Occipital lobe (tissue), 2 donors: ENCODE measurements around the gene AARS2. TPM values are rescaled to one million over a fixed set of nuclear protein-coding genes. Genes with fewer than 3 reads are reported as not detected.
"Not testable (repeated sequence)": the region's sequence is repeated elsewhere in the genome, so short reads cannot be mapped to it uniquely, and the experiment has no call there.

Source experiments
- DNase-seq: peaks from one replicate; lab custom pipeline; 2025; lab: John Stamatoyannopoulos, UW
- total RNA-seq: library from RNA; depleted of rRNA; stranded (reverse); fragments of >200 nt; gene quantifications from one replicate; pipeline ENCODE4 v1.2.3, GENCODE V29; 2014

The AARS2 gene
- 14.5 TPM for total RNA-seq

- peak; percentile 70 for DNase-seq
Measured at GRCh38 chr6:44312901-44313788, at the start of gene AARS2. Gene AARS2, minus strand, starts transcription at chr6:44313347. Its CDS starts 24 bp downstream, at chr6:44313323.

GRCh38 chr6:44361947-44362346 is 48.8 kb upstream of the AARS2 start:
- DNase-seq = no peak

- no peak for DNase-seq
Measured at GRCh38 chr6:44359973-44360372, 46.8 kb upstream of the AARS2 start.

- DNase-seq = no peak
Measured at GRCh38 chr6:44356487-44356886, 43.3 kb upstream of the AARS2 start.

- no peak for DNase-seq
Measured at GRCh38 chr6:44355640-44356039, 42.5 kb upstream of the AARS2 start.

GRCh38 chr6:44353336-44353735 is 40.2 kb upstream of the AARS2 start:
- no peak for DNase-seq

GRCh38 chr6:44352259-44352658 is 39.1 kb upstream of the AARS2 start:
- DNase-seq = no peak

GRCh38 chr6:44350650-44350994 is 37.5 kb upstream of the AARS2 start:
- not testable (repeated sequence) for DNase-seq

- DNase-seq = no peak
Measured at GRCh38 chr6:44349904-44350649, 36.9 kb upstream of the AARS2 start.

GRCh38 chr6:44346818-44347217 is 33.7 kb upstream of the AARS2 start:
- not testable (repeated sequence) for DNase-seq

- no peak for DNase-seq
Measured at GRCh38 chr6:44342489-44342888, 29.3 kb upstream of the AARS2 start, which contains the start of gene SPATS1. Gene SPATS1, plus strand, starts transcription at chr6:44342650. Its CDS starts 446 bp downstream, at chr6:44343096.

- DNase-seq = no peak
Measured at GRCh38 chr6:44342052-44342451, 28.9 kb upstream of the AARS2 start.

GRCh38 chr6:44341095-44341890 is 28.1 kb upstream of the AARS2 start:
- no peak for DNase-seq

GRCh38 chr6:44339763-44340625 is 26.8 kb upstream of the AARS2 start:
- DNase-seq = no peak

- no peak for DNase-seq
Measured at GRCh38 chr6:44339301-44339700, 26.2 kb upstream of the AARS2 start.

GRCh38 chr6:44338228-44339122 is 25.3 kb upstream of the AARS2 start:
- peak; percentile 22 for DNase-seq

GRCh38 chr6:44335631-44336030 is 22.5 kb upstream of the AARS2 start:
- DNase-seq = no peak

- no peak for DNase-seq
Measured at GRCh38 chr6:44333942-44334341, 20.8 kb upstream of the AARS2 start.

GRCh38 chr6:44333273-44333919 is 20.2 kb upstream of the AARS2 start:
- no peak for DNase-seq
